ENCODE results near the gene CCDC85A. TPM values are rescaled to one million over a fixed set of nuclear protein-coding genes. Genes with fewer than 3 reads are reported as not detected.

CCDC85A gene
- total RNA-seq, 4 donors from 2014 or later = 2.7 to 3.7 (median 3.6) TPM

DNA sequence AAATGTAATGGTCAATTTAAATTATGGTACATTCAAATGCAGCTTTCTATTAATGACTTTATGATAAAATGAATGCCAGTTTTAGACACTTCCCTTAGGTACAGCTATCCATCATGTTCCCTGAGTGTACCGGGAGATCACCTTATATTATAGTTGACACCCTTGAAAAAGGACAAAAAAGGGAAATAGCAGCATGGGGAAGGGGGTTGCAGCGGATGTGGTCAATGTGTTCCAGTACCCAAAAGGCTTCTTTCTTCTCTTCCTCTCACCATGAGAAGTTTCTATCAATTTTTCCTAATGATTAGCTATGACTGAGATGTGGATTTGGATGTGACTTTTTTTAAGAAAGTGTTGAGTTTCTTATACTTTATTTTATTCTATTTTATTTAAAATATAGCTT, 154.4 kb downstream of the CCDC85A start:
- 86 to 88% methylated on average over 2 of the region's 2 CpGs for WGBS, 2 donors
- no peak overlapping the region for H3K4me3 ChIP-seq (ENCODE audit: low read depth, poor library complexity, severe bottlenecking)
- no peak for TF ChIP-seq POLR2A (IDR thresholded peaks at IDR 0.05)
- TF ChIP-seq, protein P1, sequence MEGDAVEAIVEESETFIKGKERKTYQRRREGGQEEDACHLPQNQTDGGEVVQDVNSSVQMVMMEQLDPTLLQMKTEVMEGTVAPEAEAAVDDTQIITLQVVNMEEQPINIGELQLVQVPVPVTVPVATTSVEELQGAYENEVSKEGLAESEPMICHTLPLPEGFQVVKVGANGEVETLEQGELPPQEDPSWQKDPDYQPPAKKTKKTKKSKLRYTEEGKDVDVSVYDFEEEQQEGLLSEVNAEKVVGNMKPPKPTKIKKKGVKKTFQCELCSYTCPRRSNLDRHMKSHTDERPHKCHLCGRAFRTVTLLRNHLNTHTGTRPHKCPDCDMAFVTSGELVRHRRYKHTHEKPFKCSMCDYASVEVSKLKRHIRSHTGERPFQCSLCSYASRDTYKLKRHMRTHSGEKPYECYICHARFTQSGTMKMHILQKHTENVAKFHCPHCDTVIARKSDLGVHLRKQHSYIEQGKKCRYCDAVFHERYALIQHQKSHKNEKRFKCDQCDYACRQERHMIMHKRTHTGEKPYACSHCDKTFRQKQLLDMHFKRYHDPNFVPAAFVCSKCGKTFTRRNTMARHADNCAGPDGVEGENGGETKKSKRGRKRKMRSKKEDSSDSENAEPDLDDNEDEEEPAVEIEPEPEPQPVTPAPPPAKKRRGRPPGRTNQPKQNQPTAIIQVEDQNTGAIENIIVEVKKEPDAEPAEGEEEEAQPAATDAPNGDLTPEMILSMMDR (IDR thresholded peaks at IDR 0.05) = no peak
- intact Hi-C loops (cut with DNase I; ENCODE audit: low total_unique reads) = no loop called here
- DNase-seq (ENCODE audit: low spot score in 2 of 2) = no peak

DNA sequence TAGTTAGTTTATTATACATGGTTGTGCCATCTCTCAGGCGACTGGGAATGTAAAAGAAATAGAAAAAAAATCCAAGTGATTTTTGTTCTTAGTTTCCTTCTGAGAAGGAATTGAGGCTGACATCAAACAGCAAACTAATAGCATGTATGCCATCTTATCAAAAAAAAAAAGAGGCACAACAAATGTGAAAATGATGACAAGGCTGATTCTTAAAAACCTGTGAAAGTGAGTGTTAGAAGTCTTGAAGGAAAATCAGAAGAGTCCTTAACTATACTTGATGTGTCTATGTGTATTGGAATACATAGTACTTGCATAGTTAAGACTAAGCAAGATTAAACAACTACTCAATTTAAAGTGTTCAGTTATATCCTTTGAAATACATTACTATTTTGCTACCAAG, 161.0 kb downstream of the CCDC85A start:
- no peak overlapping the region for H3K4me3 ChIP-seq (ENCODE audit: low read depth, poor library complexity, severe bottlenecking)
- no peak for DNase-seq (ENCODE audit: low spot score in 2 of 2)
- TF ChIP-seq POLR2A (IDR thresholded peaks at IDR 0.05) = no peak
- TF ChIP-seq, protein P1 (IDR thresholded peaks at IDR 0.05) = no peak
- intact Hi-C loops (cut with DNase I; ENCODE audit: low total_unique reads) = no loop called here
- 89 to 93% methylated on average over 1 of the region's 1 CpG for WGBS, 2 donors

DNA sequence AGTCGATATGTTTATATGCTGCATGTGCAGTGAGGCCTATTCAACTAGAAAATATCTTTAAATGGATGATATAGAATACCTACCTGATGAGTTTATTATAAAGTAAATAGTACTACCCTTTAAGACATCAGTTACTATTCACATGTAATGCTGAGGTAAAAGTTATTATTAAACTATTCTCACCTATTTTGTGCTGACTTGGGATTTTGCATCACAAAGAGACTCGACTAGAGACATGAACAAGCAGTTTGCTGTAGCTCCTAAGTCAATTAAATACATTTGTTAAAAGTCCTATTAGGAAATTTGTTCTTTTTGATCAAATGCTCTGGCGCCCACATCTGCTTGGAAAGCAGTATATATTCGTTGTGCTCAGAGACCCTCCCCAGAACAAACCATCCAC, 164.1 kb downstream of the CCDC85A start:
- TF ChIP-seq, protein P1 (IDR thresholded peaks at IDR 0.05) = no peak
- TF ChIP-seq POLR2A (IDR thresholded peaks at IDR 0.05) = no peak
- intact Hi-C loops (cut with DNase I; ENCODE audit: low total_unique reads) = no loop called here
- DNase-seq (ENCODE audit: low spot score in 2 of 2) = no peak

DNA sequence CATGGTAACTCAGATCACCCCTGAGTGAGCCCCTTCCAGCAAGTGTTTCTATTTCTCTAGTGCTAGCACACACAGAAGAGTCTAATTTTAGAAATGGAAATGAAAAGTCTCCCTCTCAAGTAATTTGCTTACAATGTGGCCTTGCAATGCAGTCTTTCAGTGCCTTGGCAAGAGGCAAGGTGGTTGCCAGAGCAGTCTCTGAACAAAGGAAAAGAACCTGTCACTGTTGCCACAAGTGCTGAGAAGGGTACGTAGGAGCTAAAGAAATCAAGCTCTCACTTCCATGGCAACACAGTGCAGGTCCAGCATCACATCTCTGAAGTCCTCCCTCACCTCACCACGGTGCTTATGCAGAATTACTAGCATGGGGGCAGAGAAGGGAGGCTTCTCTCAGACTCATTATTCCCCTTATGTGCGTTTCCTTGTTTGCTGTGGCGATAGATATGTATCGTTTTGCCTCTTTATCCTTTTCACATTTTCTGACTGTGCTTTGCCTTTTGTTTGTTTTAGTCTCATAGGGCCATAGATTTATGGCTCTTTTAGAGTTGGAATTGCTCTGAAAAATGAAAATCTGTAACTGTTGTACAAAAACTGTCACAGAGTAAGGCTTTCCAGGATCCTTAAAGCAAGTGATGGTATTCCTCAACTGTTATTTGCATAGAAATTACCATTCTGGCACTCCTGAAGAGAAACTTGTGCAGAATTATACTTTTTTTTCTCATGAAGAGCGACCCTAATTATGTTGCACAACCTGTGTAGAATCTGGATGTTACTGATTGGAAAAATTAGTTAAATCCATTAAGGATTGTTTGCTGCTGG, 164.8 kb downstream of the CCDC85A start:
- no peak for DNase-seq (ENCODE audit: low spot score in 2 of 2)
- 85% methylated on average over 6 of the region's 6 CpGs for WGBS, 2 donors
- TF ChIP-seq POLR2A (IDR thresholded peaks at IDR 0.05) = no peak
- TF ChIP-seq, protein P1 (IDR thresholded peaks at IDR 0.05) = no peak

More for the DNA sequence above, 164.1 kb downstream of the CCDC85A start:
- H3K4me3 ChIP-seq (ENCODE audit: low read depth, poor library complexity, severe bottlenecking) = no peak overlapping the region
- WGBS, 2 donors = 83 to 91% methylated on average over 4 of the region's 4 CpGs

DNA sequence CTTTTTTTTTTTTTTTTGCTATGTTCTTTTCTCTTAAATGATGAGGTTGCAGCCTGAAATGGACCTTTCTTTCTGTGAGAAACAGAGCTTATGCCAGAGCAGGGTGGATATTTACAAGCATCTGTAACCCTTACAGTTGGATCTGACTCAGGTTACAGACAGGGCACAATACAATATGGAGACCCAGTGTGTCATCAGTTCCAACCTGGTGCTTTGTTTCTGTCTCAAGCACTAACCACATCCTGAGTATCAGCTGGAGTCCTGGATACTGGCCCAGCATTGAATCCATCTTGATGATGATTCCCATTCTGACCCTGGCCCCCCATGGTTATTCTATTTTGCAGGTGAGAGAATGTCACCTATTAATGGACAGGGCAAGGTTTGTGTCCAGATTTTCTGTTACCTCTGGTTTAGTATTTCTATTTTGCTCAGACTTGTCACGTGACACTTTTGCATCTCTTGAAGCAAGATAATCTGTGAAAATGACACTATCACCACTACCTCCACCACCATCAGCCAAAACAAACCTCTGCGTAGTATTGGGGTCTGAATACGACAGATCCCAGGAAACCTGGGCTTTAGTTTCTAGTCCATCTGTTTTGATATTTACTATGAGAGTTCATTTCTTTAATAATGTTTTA, 174.0 kb downstream of the CCDC85A start:
- intact Hi-C loops (cut with DNase I; ENCODE audit: low total_unique reads) = no loop called here
- no peak overlapping the region for H3K4me3 ChIP-seq (ENCODE audit: low read depth, poor library complexity, severe bottlenecking)
- DNase-seq (ENCODE audit: low spot score in 2 of 2) = no peak
- WGBS, 2 donors = 84 to 96% methylated on average over 3 of the region's 3 CpGs
- TF ChIP-seq, protein P1 (IDR thresholded peaks at IDR 0.05) = no peak
- no peak for TF ChIP-seq POLR2A (IDR thresholded peaks at IDR 0.05)

More for the DNA sequence above, 164.8 kb downstream of the CCDC85A start:
- H3K4me3 ChIP-seq (ENCODE audit: low read depth, poor library complexity, severe bottlenecking) = no peak overlapping the region
- intact Hi-C loops (cut with DNase I; ENCODE audit: low total_unique reads) = no loop called here

Data from lower leg skin (tissue), 4 donors.